ENCODE results near the gene TTLL11.

Gene TTLL11

DNA sequence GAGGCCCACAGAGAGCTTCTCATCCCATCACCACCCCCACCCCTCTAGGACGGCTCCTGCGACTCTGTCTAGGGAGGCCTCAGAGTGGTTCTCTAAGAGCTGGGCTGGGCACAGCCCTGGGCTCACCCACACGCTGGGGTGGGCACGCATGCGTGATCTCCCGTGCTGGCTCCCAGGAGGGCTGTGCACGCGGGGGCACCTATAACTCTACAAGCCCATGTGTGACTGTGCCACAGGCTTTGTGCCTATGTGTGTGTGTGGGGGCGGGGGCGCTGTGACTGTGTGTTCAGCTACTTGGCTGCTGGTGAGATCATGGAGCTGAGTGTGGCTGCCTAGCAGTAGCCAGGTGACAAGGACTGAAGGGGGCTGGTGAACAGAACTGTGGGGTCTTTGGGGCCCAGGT lies 34.3 kb upstream of the TTLL11 start:
- TF ChIP-seq PPARA (CRISPR knock-in tag; IDR thresholded peaks at IDR 0.05; ENCODE audit: borderline replicate concordance) (no peak), GLIS3 (CRISPR knock-in tag; IDR thresholded peaks at IDR 0.05) (no peak), ZFP3 (CRISPR knock-in tag; IDR thresholded peaks at IDR 0.05) (no peak), ZNF8 (CRISPR knock-in tag; IDR thresholded peaks at IDR 0.05) (no peak), TCF4 (CRISPR knock-in tag; IDR thresholded peaks at IDR 0.05; ENCODE audit: borderline replicate concordance) (no peak), RARB (CRISPR knock-in tag; IDR thresholded peaks at IDR 0.05) (no peak), ZC3H10 (CRISPR knock-in tag; IDR thresholded peaks at IDR 0.05) (no peak), ISL1 (CRISPR knock-in tag; IDR thresholded peaks at IDR 0.05) (no peak)
- TF ChIP-seq, protein P1, sequence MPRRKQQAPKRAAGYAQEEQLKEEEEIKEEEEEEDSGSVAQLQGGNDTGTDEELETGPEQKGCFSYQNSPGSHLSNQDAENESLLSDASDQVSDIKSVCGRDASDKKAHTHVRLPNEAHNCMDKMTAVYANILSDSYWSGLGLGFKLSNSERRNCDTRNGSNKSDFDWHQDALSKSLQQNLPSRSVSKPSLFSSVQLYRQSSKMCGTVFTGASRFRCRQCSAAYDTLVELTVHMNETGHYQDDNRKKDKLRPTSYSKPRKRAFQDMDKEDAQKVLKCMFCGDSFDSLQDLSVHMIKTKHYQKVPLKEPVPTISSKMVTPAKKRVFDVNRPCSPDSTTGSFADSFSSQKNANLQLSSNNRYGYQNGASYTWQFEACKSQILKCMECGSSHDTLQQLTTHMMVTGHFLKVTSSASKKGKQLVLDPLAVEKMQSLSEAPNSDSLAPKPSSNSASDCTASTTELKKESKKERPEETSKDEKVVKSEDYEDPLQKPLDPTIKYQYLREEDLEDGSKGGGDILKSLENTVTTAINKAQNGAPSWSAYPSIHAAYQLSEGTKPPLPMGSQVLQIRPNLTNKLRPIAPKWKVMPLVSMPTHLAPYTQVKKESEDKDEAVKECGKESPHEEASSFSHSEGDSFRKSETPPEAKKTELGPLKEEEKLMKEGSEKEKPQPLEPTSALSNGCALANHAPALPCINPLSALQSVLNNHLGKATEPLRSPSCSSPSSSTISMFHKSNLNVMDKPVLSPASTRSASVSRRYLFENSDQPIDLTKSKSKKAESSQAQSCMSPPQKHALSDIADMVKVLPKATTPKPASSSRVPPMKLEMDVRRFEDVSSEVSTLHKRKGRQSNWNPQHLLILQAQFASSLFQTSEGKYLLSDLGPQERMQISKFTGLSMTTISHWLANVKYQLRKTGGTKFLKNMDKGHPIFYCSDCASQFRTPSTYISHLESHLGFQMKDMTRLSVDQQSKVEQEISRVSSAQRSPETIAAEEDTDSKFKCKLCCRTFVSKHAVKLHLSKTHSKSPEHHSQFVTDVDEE (CRISPR knock-in tag; IDR thresholded peaks at IDR 0.05), result no peak
- TF ChIP-seq, protein P2, sequence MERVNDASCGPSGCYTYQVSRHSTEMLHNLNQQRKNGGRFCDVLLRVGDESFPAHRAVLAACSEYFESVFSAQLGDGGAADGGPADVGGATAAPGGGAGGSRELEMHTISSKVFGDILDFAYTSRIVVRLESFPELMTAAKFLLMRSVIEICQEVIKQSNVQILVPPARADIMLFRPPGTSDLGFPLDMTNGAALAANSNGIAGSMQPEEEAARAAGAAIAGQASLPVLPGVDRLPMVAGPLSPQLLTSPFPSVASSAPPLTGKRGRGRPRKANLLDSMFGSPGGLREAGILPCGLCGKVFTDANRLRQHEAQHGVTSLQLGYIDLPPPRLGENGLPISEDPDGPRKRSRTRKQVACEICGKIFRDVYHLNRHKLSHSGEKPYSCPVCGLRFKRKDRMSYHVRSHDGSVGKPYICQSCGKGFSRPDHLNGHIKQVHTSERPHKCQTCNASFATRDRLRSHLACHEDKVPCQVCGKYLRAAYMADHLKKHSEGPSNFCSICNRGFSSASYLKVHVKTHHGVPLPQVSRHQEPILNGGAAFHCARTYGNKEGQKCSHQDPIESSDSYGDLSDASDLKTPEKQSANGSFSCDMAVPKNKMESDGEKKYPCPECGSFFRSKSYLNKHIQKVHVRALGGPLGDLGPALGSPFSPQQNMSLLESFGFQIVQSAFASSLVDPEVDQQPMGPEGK (CRISPR knock-in tag; IDR thresholded peaks at IDR 0.05; ENCODE audit: borderline replicate concordance), result no peak
- no peak for ATAC-seq

DNA sequence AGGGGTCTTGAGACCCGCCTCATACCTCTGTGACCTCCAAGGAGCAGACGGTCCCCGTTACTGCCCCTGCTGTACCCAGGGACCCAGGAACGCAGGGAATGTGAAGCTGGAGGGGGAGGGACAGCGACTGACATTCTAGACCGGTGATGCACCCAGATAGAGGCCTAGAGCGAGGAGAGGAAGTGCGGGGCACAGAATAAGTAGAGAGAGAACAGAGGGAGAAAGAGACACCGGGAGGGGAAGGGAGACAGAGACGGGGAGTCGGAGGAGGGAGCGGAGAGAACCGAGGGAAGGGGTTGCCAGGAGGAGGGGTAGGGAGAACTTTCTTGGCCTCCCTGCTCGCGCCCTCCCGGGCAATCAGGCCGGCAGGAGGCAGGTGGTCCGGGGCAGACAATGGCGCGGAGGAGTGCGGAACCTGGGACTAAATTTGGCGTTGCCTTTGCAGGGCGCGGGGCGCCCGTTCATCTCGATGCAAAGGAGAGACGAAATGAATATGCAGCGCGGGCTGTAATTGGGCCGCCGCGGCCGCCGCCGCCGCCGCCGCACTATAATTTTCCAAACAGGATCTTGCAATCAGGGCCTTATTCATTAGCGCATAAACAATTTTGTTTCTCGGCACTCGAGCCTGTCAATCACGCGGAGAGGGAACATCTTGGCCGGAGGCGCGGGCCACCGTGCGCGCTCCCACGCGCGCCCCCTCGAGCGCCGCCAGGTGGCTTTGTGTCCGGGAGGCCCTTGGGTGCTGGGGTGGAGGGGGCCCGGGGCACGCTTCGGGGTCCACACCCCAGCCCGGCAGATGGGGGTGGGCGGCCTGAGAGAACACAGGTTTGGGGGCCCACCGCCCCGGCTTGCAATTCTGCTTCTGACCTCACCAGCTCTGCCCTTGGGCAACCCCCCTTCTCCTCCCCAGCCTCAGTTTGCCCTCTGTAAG lies 33.5 kb upstream of the TTLL11 start:
- ATAC-seq, result peak; percentile 46
- TF ChIP-seq, protein P2 (CRISPR knock-in tag; IDR thresholded peaks at IDR 0.05; ENCODE audit: borderline replicate concordance), result no peak

DNA sequence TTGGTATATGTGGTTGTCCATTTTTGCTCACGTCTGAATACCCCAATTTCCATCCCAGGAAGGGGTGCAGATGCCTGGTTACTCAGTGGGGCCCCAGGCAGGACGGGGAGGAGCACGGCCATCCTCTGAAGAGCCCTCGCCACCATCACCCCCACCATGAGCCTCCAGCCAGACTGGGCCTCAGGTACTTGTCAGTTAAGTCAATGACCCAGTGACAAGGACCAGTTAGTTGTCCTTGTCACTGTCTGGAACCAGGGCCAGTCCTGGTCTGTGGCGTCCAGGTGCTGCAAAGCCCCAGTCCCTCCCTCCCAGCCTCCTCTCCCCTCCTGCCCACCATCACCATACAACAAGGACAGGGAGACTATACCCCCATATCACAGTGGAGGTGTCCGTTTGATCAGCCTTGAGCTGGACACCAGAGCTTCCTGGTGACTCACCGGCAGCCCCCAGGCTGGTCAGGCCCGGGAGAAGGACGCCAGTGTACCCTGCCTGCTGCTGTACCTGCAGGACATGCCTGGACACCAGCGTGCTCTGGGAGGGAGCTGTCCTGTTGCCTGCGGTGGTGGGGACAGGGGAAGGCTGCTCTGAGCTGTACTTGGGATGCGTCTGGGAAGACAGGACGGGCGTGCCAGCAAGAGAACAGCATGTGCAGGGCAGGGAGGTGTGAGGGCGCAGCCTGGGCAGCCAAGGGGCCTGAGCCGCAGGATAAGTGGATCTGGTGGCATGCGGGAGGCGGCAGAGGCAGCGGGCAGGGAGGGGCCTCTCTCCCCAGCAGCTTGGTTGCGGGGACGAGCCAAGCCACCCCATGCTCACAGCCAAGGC lies 32.6 kb upstream of the TTLL11 start:
- TF ChIP-seq RARB (CRISPR knock-in tag; IDR thresholded peaks at IDR 0.05), result no peak
- TF ChIP-seq CSDC2 (CRISPR knock-in tag; IDR thresholded peaks at IDR 0.05), result no peak
- no peak for TF ChIP-seq OSR1 (CRISPR knock-in tag; IDR thresholded peaks at IDR 0.05)
- TF ChIP-seq ISL1 (CRISPR knock-in tag; IDR thresholded peaks at IDR 0.05), result no peak
- TF ChIP-seq, protein P1 (CRISPR knock-in tag; IDR thresholded peaks at IDR 0.05), result no peak
- TF ChIP-seq ZNF70 (CRISPR knock-in tag; IDR thresholded peaks at IDR 0.05), result no peak
- no peak for TF ChIP-seq BACH2 (CRISPR knock-in tag; IDR thresholded peaks at IDR 0.05; ENCODE audit: borderline replicate concordance)
- TF ChIP-seq SNAI2 (CRISPR knock-in tag; IDR thresholded peaks at IDR 0.05), result no peak
- no peak for TF ChIP-seq PPARA (CRISPR knock-in tag; IDR thresholded peaks at IDR 0.05; ENCODE audit: borderline replicate concordance)
- no peak for TF ChIP-seq ZC3H10 (CRISPR knock-in tag; IDR thresholded peaks at IDR 0.05)
- TF ChIP-seq, protein P3, sequence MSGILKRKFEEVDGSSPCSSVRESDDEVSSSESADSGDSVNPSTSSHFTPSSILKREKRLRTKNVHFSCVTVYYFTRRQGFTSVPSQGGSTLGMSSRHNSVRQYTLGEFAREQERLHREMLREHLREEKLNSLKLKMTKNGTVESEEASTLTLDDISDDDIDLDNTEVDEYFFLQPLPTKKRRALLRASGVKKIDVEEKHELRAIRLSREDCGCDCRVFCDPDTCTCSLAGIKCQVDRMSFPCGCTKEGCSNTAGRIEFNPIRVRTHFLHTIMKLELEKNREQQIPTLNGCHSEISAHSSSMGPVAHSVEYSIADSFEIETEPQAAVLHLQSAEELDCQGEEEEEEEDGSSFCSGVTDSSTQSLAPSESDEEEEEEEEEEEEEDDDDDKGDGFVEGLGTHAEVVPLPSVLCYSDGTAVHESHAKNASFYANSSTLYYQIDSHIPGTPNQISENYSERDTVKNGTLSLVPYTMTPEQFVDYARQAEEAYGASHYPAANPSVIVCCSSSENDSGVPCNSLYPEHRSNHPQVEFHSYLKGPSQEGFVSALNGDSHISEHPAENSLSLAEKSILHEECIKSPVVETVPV (CRISPR knock-in tag; IDR thresholded peaks at IDR 0.05), result no peak
- TF ChIP-seq, protein P4, sequence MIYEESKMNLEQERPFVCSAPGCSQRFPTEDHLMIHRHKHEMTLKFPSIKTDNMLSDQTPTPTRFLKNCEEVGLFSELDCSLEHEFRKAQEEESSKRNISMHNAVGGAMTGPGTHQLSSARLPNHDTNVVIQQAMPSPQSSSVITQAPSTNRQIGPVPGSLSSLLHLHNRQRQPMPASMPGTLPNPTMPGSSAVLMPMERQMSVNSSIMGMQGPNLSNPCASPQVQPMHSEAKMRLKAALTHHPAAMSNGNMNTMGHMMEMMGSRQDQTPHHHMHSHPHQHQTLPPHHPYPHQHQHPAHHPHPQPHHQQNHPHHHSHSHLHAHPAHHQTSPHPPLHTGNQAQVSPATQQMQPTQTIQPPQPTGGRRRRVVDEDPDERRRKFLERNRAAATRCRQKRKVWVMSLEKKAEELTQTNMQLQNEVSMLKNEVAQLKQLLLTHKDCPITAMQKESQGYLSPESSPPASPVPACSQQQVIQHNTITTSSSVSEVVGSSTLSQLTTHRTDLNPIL (CRISPR knock-in tag; IDR thresholded peaks at IDR 0.05; ENCODE audit: low read depth), result no peak
- TF ChIP-seq TCF4 (CRISPR knock-in tag; IDR thresholded peaks at IDR 0.05; ENCODE audit: borderline replicate concordance), result no peak
- ATAC-seq, result peak; percentile 28

All from SK-N-SH treated with all-trans-retinoic acid at 6 μM for 48 hours (cell line).